ENCODE data around the gene TCF12. TPM values are rescaled to one million over a fixed set of nuclear protein-coding genes. Genes with fewer than 3 reads are reported as not detected.

TCF12 gene
- 10 to 100 TPM in 2 of 3 donors, 1 to 10 TPM in 1; 8.2 to 20.1 (median 16.6) TPM for polyA plus RNA-seq

DNA sequence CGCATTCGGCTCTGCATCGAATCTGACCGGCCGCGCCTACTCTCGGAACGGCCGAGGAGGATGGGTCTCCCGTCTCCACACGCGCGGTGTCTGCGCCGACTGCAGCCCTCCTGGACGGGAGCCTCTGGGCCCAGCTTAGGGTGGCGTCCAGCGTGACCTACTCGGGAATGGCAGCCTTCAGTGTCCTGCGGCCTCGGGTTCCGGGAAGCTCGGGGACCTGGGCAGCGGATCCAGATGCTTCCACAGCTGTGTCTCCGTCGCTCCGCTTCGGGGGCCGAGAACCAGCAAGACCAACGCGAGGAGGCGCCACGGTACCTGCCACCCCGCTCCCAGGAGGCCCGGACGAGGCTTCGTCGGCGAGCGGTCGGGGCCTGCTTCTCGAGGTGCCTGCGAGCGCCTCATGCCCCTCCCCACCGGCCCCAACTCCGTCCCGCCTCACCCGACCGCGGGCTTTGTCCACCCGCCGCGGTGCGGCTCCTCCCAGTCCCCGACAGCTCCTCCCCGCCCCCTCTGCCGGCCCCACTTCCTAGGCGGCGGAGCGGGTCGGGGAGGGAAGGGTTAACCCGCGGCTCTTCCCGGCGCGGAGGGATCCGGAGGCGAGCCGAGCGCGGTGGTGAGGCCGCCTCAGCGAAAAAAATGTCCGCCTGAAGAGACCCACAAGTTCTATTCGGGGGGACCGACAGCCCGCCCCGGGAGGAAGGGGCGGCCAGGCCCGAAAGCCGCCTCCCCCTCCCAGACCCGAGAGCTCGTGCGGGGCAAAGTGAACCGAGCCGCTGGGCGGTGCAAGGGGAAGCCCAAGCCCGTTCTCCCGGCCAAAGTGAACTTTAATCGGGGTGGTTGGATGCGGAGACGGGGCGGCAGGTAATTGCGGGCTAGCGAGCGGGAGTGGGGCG is at the start of gene TCF12:
TCF12 (plus strand) TSS at position 599 of the 893 bp plus-strand sequence. CDS start 1,270 bp downstream, outside the sequence.
- H3K27ac ChIP-seq (ENCODE audit: low read depth, low read length): peak within 1 kb of the TSS; percentile 84
- 0 to 1% (median 0%) methylated on average over 90 to 97 of the region's 97 CpGs for WGBS, 3 donors

GRCh38 chr15:56869573-56869972 is 48.9 kb upstream of the TCF12 start:
- H3K27ac ChIP-seq (ENCODE audit: low read depth, low read length): no peak overlapping the region
- 61 to 72% (median 64%) methylated on average over 3 of the region's 3 CpGs for WGBS, 3 donors

DNA sequence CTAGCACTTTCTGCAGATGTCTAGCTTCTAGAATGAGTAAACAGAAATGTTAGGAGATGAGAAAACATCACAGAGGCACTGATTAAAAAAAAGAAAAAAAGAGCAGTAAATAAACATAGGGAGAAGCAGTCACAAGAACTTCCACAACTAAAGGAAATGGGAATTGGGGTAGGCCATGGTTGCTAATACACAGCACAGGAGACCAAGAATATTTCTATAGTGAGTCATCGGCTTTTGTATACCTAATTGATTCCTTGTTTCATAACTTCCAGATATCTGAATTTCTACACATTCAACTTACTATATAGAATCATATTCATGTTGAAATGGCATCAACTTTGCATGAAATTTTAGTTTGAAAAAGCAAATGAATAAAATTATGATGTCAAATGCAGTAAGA is 47.3 kb upstream of the TCF12 start:
- WGBS, 3 donors: 76 to 79% (median 77%) methylated on average over 1 of the region's 1 CpG
- H3K27ac ChIP-seq (ENCODE audit: low read depth, low read length): no peak overlapping the region

- H3K27ac ChIP-seq (ENCODE audit: low read depth, low read length): no peak overlapping the region
- 70 to 96% (median 94%) methylated on average over 4 of the region's 4 CpGs for WGBS, 3 donors
Measured at GRCh38 chr15:56871867-56872266, 46.6 kb upstream of the TCF12 start.

DNA sequence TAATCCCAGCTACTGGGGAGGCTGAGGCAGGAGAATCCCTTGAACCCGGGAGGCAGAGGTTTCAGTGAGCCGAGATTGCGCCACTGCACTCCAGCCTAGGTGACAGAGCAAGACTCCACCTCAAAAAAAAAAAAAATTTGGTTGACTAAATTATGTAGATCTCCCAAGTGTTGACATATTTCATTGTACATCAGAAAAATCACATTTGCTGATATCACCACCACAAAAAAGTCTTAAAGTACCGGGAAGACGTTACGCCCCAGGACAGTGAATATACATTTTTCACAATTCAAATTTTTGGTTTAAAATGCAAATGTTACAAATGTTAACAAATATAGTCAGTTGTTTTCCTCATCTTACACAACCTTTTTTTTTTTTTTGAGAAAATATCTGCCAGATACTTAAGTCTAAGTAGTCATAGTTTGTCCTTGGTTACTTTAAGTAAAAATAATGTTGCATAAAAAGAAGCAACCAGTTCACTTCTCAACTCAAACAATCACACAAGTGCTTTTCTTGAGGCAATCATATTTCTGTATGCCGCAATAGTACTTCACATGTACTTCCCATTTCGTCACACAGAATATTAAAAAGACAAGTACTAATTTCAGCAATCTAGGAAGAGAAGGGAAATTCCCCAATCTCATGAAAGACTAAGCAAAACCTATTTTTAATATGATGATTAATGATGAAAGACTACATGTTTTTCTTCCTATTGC is 41.0 kb upstream of the TCF12 start:
- H3K27ac ChIP-seq (ENCODE audit: low read depth, low read length): no peak overlapping the region
- WGBS, 3 donors: 83 to 97% (median 89%) methylated on average over 8 of the region's 8 CpGs

- 57 to 90% (median 77%) methylated on average over 2 of the region's 2 CpGs for WGBS, 3 donors
- H3K27ac ChIP-seq (ENCODE audit: low read depth, low read length): no peak overlapping the region
Measured at GRCh38 chr15:56879502-56879901, 38.9 kb upstream of the TCF12 start.

DNA sequence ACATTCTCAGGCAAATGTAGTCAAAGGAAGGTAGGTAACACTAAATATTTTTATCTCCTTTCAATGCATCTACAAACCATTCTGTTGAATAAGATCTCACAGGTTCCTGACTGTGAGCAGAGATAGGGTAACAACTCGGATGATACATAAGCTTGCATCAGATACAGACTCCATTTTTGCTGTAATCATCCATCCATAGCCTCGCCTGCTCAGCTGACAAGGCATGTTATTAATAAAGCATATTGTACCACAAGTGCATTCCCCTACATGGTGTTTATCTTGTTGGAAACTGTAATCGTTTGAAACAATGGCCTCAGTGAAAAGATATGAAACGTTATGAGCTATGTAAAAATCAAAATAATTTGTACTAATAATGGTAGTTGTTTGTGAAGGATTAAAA is 35.4 kb upstream of the TCF12 start:
- WGBS, 3 donors: 78 to 88% (median 86%) methylated on average over 4 of the region's 4 CpGs
- no peak overlapping the region for H3K27ac ChIP-seq (ENCODE audit: low read depth, low read length)

DNA sequence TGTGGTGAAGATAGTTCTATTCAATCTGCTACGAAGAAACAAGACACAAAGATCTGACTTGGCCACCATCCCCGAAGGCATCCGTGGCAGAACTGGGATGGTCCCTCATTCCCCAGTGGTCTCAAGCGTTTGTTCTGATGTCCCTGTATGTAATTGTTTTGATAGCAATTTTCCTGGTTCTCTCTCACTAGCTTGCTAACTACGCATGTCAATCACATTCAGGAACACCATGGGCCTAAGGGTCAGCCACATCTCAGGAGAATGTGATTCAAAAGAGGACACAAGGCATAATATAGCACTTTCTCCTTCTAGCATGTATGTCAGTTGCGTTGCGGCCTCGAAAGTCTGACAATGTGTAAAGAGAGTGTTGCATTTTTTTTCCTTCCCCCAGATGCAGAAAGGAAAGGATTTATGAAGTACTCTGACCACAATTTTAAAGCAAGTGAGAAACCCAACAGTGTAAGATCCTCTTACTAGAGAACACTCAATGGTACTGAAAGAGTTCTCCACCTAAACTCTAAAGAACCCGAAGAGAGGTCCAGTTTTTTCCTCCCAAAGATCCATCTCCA is 32.0 kb upstream of the TCF12 start:
- 51 to 53% (median 52%) methylated on average over 9 of the region's 9 CpGs for WGBS, 3 donors
- peak overlapping the region; percentile 10 for H3K27ac ChIP-seq (ENCODE audit: low read depth, low read length)

DNA sequence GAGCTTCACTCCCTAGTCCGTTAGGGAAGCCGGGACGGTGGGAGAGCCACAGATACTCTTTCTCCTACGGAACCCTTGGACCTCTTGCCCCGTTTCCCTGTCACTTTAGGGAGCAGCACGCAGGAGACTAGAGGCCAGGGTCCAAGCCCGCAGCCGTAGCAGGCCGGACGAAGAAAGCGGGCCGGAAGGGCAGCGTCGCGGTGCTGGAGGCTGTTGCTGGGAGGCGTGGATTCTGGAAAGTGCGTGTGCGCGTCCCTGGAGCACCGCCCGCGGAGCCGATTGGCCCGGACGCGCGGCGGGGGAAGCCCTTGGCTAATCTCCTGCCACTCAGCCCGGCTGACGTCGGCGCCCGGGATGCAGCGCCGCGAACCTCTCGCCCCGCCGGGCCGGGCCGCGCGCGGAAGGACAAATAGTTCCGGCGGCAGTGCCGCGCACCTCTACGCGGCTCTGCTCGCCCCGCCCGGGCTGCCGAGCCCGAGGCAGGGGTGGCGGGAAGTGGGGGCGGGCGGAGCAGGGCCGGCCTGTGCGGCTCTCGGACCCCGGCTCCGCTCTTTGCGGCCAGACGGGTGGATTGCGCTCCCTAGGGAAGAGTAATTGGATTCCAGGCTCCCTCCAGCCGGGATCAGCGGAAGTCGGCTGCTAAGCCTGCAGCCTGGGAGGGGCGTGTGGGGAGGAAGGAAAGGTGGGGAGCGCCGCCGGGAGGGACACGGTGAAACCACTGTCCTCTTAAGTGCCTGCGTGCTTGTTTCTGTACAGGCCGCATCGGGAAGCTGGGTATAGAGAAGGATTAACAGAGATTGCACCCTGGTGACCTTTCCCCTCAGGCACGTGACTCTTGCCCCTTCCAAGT is 31.3 kb upstream of the TCF12 start:
- 0 to 1% (median 1%) methylated on average over 71 to 78 of the region's 78 CpGs for WGBS, 3 donors
- peak overlapping the region; percentile 63 for H3K27ac ChIP-seq (ENCODE audit: low read depth, low read length)

- 35 to 64% (median 59%) methylated on average over 5 of the region's 5 CpGs for WGBS, 3 donors
Measured at GRCh38 chr15:56887782-56888438, 30.5 kb upstream of the TCF12 start.

DNA sequence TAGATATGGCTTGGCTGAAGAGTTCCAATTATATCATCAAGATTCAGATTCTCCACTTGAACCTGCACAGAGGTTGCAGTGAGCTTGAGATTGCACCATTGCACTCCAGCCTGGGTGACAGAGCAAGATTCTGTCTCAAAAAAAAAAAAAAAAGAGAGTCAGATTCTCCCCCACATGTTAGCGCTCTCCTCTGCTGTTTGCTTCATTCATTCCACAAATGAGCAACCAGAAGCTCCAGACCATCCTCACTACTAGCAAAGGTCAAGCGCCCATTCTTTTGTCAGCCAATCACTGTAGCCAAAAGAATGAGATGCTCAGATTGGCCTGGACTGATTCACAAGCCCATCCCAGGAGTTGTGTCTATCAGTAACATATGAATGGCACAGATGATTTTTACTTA is 28.4 kb upstream of the TCF12 start:
- 96 to 100% (median 98%) methylated on average over 2 of the region's 2 CpGs for WGBS, 3 donors

More at GRCh38 chr15:56887782-56888438, 30.5 kb upstream of the TCF12 start:
- peak overlapping the region; percentile 63 for H3K27ac ChIP-seq (ENCODE audit: low read depth, low read length)

GRCh38 chr15:56891852-56892440 is 26.5 kb upstream of the TCF12 start:
- no peak overlapping the region for H3K27ac ChIP-seq (ENCODE audit: low read depth, low read length)

More for the DNA sequence above, 28.4 kb upstream of the TCF12 start:
- no peak overlapping the region for H3K27ac ChIP-seq (ENCODE audit: low read depth, low read length)

DNA sequence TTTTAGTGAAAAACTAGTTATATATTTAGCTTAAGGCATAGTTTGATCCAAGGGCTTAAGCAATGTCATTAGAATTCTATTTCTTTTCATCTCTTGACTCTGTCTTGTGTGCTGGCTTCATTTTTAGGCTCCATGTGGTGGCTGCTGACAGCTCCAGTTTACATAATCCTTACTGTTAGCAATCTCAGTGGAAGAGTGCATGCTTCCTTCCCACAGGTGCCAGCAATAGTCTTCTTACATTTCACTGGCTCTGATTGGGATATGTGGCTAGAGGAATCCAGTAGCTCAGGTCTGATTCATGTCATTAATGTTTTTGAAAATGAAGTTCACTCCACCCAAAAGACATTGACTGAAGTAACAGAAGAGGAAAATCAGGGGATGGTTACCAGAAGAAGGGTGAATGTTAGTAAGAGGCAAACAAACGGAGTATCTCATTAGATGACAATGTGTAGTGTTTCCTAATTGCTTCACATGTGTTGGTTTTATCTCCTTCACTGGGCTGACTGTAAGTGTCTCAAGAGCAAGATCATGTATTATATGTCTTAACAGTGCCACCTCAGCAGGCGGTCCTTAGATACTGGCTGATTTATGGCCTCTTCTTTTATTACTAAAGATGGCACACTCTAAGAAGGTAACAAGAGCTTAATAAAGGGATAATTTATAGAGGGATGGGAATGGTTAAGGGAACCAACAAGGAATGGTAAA is 25.6 kb upstream of the TCF12 start:
- 97 to 100% (median 97%) methylated on average over 2 of the region's 2 CpGs for WGBS, 3 donors
- no peak overlapping the region for H3K27ac ChIP-seq (ENCODE audit: low read depth, low read length)

DNA sequence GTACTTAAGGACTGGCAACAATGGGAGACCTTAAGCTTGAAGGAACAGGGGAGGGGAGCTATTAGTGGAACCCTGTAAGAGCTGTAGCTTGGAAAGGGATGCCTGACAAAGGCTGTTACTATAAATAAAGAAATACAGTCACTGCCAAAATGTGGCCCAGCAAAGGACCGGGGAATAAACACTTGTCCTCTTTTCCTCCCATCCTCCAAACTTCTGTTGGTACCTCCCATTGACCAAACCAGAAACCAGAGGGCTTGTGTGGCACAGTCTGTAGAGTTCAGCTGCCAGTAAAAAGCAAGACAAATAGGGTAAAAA is 25.1 kb upstream of the TCF12 start:
- WGBS, 3 donors: 69 to 82% (median 76%) methylated on average over 1 of the region's 1 CpG
- no peak overlapping the region for H3K27ac ChIP-seq (ENCODE audit: low read depth, low read length)

GRCh38 chr15:56894601-56895000 is 23.8 kb upstream of the TCF12 start:
- 94 to 97% (median 95%) methylated on average over 3 of the region's 3 CpGs for WGBS, 3 donors
- no peak overlapping the region for H3K27ac ChIP-seq (ENCODE audit: low read depth, low read length)

DNA sequence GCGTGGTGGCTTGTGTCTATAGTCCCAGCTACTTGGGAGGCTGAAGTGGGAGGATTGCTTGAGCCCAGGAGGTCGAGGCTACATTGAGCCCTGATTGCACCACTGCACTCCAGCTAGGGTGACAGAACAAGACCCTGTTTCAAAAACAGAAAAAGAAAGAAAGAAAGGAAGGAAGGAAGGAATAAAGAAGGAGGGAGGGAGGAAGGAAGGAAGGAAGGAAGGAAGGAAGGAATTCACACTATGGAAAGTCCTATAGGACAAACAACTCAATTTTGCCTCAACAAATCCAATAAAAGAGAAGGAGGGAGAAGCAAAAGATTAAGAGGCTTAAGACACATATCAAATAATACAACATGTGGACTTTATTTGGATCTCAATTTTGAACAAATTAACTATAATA is 16.5 kb upstream of the TCF12 start:
- no peak overlapping the region for H3K27ac ChIP-seq (ENCODE audit: low read depth, low read length)
- WGBS, 3 donors: 89 to 94% (median 91%) methylated on average over 2 of the region's 2 CpGs

DNA sequence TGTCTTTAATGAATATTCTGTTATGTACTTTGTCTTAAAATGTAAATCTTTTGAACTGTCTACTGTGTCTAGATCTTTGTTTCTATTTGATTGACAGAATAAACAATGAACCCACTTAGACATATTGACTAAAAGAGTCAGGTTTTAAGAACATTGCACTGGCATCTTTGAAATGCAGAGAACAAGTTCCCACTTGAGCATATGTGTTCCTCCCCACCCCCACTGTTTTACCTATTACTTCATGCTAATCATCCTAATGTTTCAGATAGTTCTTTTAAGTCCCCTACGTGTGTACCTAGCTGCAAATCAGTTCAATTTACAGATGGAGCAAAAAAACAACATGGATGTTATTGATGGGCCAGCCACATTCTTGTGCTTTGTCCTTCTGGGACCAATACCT is 11.7 kb upstream of the TCF12 start:
- 72 to 93% (median 82%) methylated on average over 1 of the region's 1 CpG for WGBS, 3 donors
- H3K27ac ChIP-seq (ENCODE audit: low read depth, low read length): no peak overlapping the region

Measured in adipose tissue (tissue), 3 donors.